Non-pigmented ciliary epithelial cell (primary cell): Measurements from ENCODE around the gene SEZ6.

Experiments used
- DNase-seq: peaks from one replicate; pipeline ENCODE4 v3.0.0-alpha.2; 2010; ENCODE audit warnings: low read depth

The SEZ6 gene

GRCh38 chr17:28974451-28974850 lies 31.4 kb downstream of the SEZ6 start:
- no peak for DNase-seq

GRCh38 chr17:28973425-28973824 lies 32.4 kb downstream of the SEZ6 start:
- no peak for DNase-seq

GRCh38 chr17:28972437-28972836 lies 33.4 kb downstream of the SEZ6 start:
- DNase-seq: no peak

GRCh38 chr17:28970879-28971278 lies 35.0 kb downstream of the SEZ6 start:
- DNase-seq: no peak

- no peak for DNase-seq
These were observed 36.0 kb downstream of the SEZ6 start for GRCh38 chr17:28969706-28970393.

GRCh38 chr17:28968914-28969295 lies 36.9 kb downstream of the SEZ6 start:
- no peak for DNase-seq

- no peak for DNase-seq
These were observed 37.5 kb downstream of the SEZ6 start for GRCh38 chr17:28968231-28968913.

- DNase-seq: no peak
These were observed 38.4 kb downstream of the SEZ6 start for GRCh38 chr17:28967221-28968135.

GRCh38 chr17:28963841-28964240 lies 42.0 kb downstream of the SEZ6 start:
- DNase-seq: no peak

GRCh38 chr17:28963055-28963611 lies 42.7 kb downstream of the SEZ6 start:
- DNase-seq: no peak

- DNase-seq: no peak
These were observed 44.4 kb downstream of the SEZ6 start for GRCh38 chr17:28961391-28961790.

- no peak for DNase-seq
These were observed 45.4 kb downstream of the SEZ6 start for GRCh38 chr17:28960256-28961061.

GRCh38 chr17:28959471-28959871 lies 46.4 kb downstream of the SEZ6 start:
- no peak for DNase-seq

- no peak for DNase-seq
These were observed 46.9 kb downstream of the SEZ6 start for GRCh38 chr17:28958820-28959455.

- DNase-seq: no peak
These were observed 47.9 kb downstream of the SEZ6 start for GRCh38 chr17:28957992-28958355.

GRCh38 chr17:28957277-28957991 lies 48.4 kb downstream of the SEZ6 start:
- DNase-seq: no peak

- no peak for DNase-seq
These were observed 49.0 kb downstream of the SEZ6 start for GRCh38 chr17:28956861-28957260.

- DNase-seq: no peak
These were observed 49.7 kb downstream of the SEZ6 start for GRCh38 chr17:28956112-28956511.

- DNase-seq: no peak
These were observed 50.4 kb downstream of the SEZ6 start for GRCh38 chr17:28955408-28955807.

GRCh38 chr17:28954886-28955285 lies 50.9 kb downstream of the SEZ6 start:
- DNase-seq: no peak
